Body of pancreas (tissue), 4 donors: Measurements from ENCODE around the gene INPP5D. TPM values are rescaled to one million over a fixed set of nuclear protein-coding genes. Genes with fewer than 3 reads are reported as not detected.

Source experiments
- ATAC-seq: fragments of 150-250 bp; one replicate; pipeline ENCODE4 v1.9.1; 2016
- DNase-seq, 4 donors: peaks; one replicate each; pipeline ENCODE4 v3.0.0-alpha.2; 2019
- H3K27ac ChIP-seq, 4 donors: fragments of 200-600 bp; sonication (generic); 1 replicate in 3 of 4; 2 replicates in 1 of 4; pipeline versions ENCODE4 v1.5.1 to v1.6.1; 2016 to 2019; ENCODE audit warnings: mild to moderate bottlenecking in 1 of 4, mixed read lengths in 1 of 4, moderate library complexity in 1 of 4
- H3K27me3 ChIP-seq, 2 donors: fragments of 200-600 bp; sonication (generic); one replicate each; pipeline ENCODE4 v1.6.0; 2016; ENCODE audit warnings: mild to moderate bottlenecking in 1 of 2
- H3K36me3 ChIP-seq, 2 donors: fragments of 200-600 bp; sonication (generic); replicated peaks in 1 of 2; 2 replicates each; pipeline ENCODE4 v1.5.1; 2016; ENCODE audit warnings: low read depth in 2 of 2; ENCODE audit not compliant: insufficient read depth in 1 of 2
- H3K4me1 ChIP-seq: fragments of 200-600 bp; sonication (generic); one replicate; pipeline ENCODE4 v1.6.0; 2016
- H3K4me3 ChIP-seq, 2 donors: fragments of 200-600 bp; sonication (generic); 1 replicate in 1 of 2; 2 replicates in 1 of 2; pipeline ENCODE4 v1.5.1; 2016 to 2019
- H3K9me3 ChIP-seq, 3 donors: fragments of 200-600 bp; sonication (generic); 1 replicate in 2 of 3; 2 replicates in 1 of 3; pipeline ENCODE4 v1.5.1; 2016
- CTCF ChIP-seq, 7 experiments: fragments of 450-650 bp in 4 of 7; fragments of 200-600 bp in 3 of 7; sonication (generic) in 3 of 7; IDR thresholded peaks; one replicate each; pipeline ENCODE4 v1.5.1; 2016 to 2019; ENCODE audit warnings: antibody characterized with exemption in 7 of 7
- POLR2A ChIP-seq, 3 donors: fragments of 450-650 bp; IDR thresholded peaks; one replicate each; pipeline ENCODE4 v1.6.1; 2016; ENCODE audit warnings: antibody characterized with exemption in 3 of 3, mild to moderate bottlenecking in 2 of 3
- WGBS, 2 donors: methylation state at CpG; one replicate each; pipeline ENCODE4 v1.1.5; 2017; 5-methylcytosine and 5-hydroxymethylcytosine counted together
- intact Hi-C: fragments of 100-400 bp; cut with DNase I; formaldehyde crosslinking; loops from one replicate; pipeline ENCODE4 v1.15.1; 2023
- total RNA-seq, 2 donors: library from RNA; depleted of rRNA; stranded (reverse); fragments of >200 nt; gene quantifications; one replicate each; pipeline ENCODE4 v1.1.0, GENCODE V29; 2016

Gene INPP5D
- total RNA-seq, 2 donors from 2014 or later: 0.99 to 8.8 TPM

GRCh38 chr2:233034091-233034882 lies 25.9 kb upstream of the INPP5D start:
- WGBS, 2 donors: 87 to 95% methylated on average over 16 to 37 of the region's 37 CpGs
- ATAC-seq: no peak

GRCh38 chr2:233035426-233036161 lies 24.5 kb upstream of the INPP5D start:
- Histone ChIP-seq H3K36me3 (no peaks in the 10 kb centered on the region), H3K4me1 (no peaks in the 10 kb centered on the region), H3K27ac (no peak overlapping the region), H3K27me3 (no peaks in the 10 kb centered on the region), H3K4me3 (no peak overlapping the region), H3K9me3 (no peaks in the 10 kb centered on the region)
- ATAC-seq (no peak), DNase-seq (no peak)
- TF ChIP-seq CTCF (IDR thresholded peaks at IDR 0.05) (no peak), POLR2A (IDR thresholded peaks at IDR 0.05) (no peak)
- intact Hi-C loops: loop anchor here (10.0 kb wide), 1 partner anchor 151 kb away; no protein-coding TSS in a partner anchor
- 86 to 87% methylated on average over 23 of the region's 23 CpGs for WGBS, 2 donors

More at GRCh38 chr2:233034091-233034882, 25.9 kb upstream of the INPP5D start:
- H3K27ac ChIP-seq: no peak overlapping the region
- H3K27me3 ChIP-seq: no peaks in the 10 kb centered on the region
- no peaks in the 10 kb centered on the region for H3K4me1 ChIP-seq
- intact Hi-C loops: loop anchor here (10.0 kb wide), 1 partner anchor 149 kb away; no protein-coding TSS in a partner anchor
- H3K36me3 ChIP-seq: no peaks in the 10 kb centered on the region
- no peak overlapping the region for H3K4me3 ChIP-seq
- no peak for DNase-seq
- no peak for TF ChIP-seq POLR2A (IDR thresholded peaks at IDR 0.05)
- no peak for TF ChIP-seq CTCF (IDR thresholded peaks at IDR 0.05)
- no peaks in the 10 kb centered on the region for H3K9me3 ChIP-seq

GRCh38 chr2:233036162-233036838 lies 23.8 kb upstream of the INPP5D start:
- H3K36me3 ChIP-seq: no peaks in the 10 kb centered on the region
- TF ChIP-seq POLR2A (IDR thresholded peaks at IDR 0.05) (no peak), CTCF (IDR thresholded peaks at IDR 0.05) (no peak)
- ATAC-seq: no peak
- no peak overlapping the region for H3K27ac ChIP-seq
- H3K9me3 ChIP-seq: no peaks in the 10 kb centered on the region
- 85% methylated on average over 12 of the region's 12 CpGs for WGBS, 2 donors
- intact Hi-C loops: loop anchor here (10.0 kb wide), 1 partner anchor 151 kb away; no protein-coding TSS in a partner anchor
- no peaks in the 10 kb centered on the region for H3K27me3 ChIP-seq
- no peaks in the 10 kb centered on the region for H3K4me1 ChIP-seq
- no peak for DNase-seq
- no peak overlapping the region for H3K4me3 ChIP-seq

GRCh38 chr2:233037078-233037477 lies 23.1 kb upstream of the INPP5D start:
- DNase-seq: no peak
- no peaks in the 10 kb centered on the region for H3K27me3 ChIP-seq
- no peaks in the 10 kb centered on the region for H3K9me3 ChIP-seq
- WGBS, 2 donors: 70 to 92% methylated on average over 2 of the region's 2 CpGs
- H3K4me1 ChIP-seq: no peaks in the 10 kb centered on the region
- TF ChIP-seq CTCF (IDR thresholded peaks at IDR 0.05) (no peak), POLR2A (IDR thresholded peaks at IDR 0.05) (no peak)
- H3K36me3 ChIP-seq: no peaks in the 10 kb centered on the region
- no peak for ATAC-seq
- H3K27ac ChIP-seq: no peak overlapping the region
- intact Hi-C loops: loop anchor here (10.0 kb wide), 1 partner anchor 152 kb away; no protein-coding TSS in a partner anchor
- H3K4me3 ChIP-seq: no peak overlapping the region
